ENCODE data around the gene SMARCD2.
"Not testable (repeated sequence)": the region's sequence is repeated elsewhere in the genome, so short reads cannot be mapped to it uniquely, and the experiment has no call there.

GRCh38 chr17:63873577-63873976, 31.1 kb upstream of the SMARCD2 start, which contains the start of gene CSH2:
- TF ChIP-seq CTCF, EZH2, EZH2phosphoT487 (IDR thresholded peaks at IDR 0.05): not testable (repeated sequence)
